Subcutaneous adipose tissue (tissue), 4 donors: ENCODE measurements around the gene LRRC3. TPM values are rescaled to one million over a fixed set of nuclear protein-coding genes. Genes with fewer than 3 reads are reported as not detected.

Experiments used
- CTCF ChIP-seq: fragments of 450-650 bp; IDR thresholded peaks from one replicate; pipeline ENCODE4 v1.5.1; 2016; ENCODE audit warnings: low read depth, mild to moderate bottlenecking, control low read depth, antibody characterized with exemption, moderate library complexity
- total RNA-seq, 4 donors: library from RNA; depleted of rRNA; stranded (reverse); fragments of >200 nt; gene quantifications; one replicate each; pipeline ENCODE4 v1.1.0, GENCODE V29; 2016

The LRRC3 gene
- total RNA-seq, 4 donors from 2014 or later: 0.98 to 4.2 (median 3.0) TPM

- TF ChIP-seq CTCF: no peak
These were observed 18.0 kb upstream of the LRRC3 start for GRCh38 chr21:44437371-44437695.

- no peak for TF ChIP-seq CTCF
These were observed 17.4 kb upstream of the LRRC3 start for GRCh38 chr21:44437696-44438431.

GRCh38 chr21:44438531-44439210 is 16.6 kb upstream of the LRRC3 start:
- no peak for TF ChIP-seq CTCF

GRCh38 chr21:44439211-44439600 is 16.1 kb upstream of the LRRC3 start:
- no peak for TF ChIP-seq CTCF

- no peak for TF ChIP-seq CTCF
These were observed 14.9 kb upstream of the LRRC3 start for GRCh38 chr21:44440241-44441040.

GRCh38 chr21:44441041-44441400 is 14.3 kb upstream of the LRRC3 start:
- no peak for TF ChIP-seq CTCF
